Rectal smooth muscle tissue (tissue), 1 donor: Measurements from ENCODE around the gene DPP6.

Experiments
- H3K27ac ChIP-seq: one replicate; pipeline ENCODE4 v1.7.0; 2013; ENCODE audit warnings: low read depth, low read length, inconsistent platforms
- H3K27me3 ChIP-seq: one replicate; pipeline ENCODE4 v1.7.0; 2013; ENCODE audit warnings: low read length; ENCODE audit not compliant: control insufficient read depth, insufficient read depth
- H3K36me3 ChIP-seq: one replicate; pipeline ENCODE4 v1.7.0; 2013; ENCODE audit warnings: low read length; ENCODE audit not compliant: control insufficient read depth, insufficient read depth
- H3K4me1 ChIP-seq: one replicate; pipeline ENCODE4 v1.7.0; 2013; ENCODE audit warnings: low read length; ENCODE audit not compliant: control insufficient read depth, insufficient read depth
- H3K4me3 ChIP-seq: one replicate; pipeline ENCODE4 v1.7.0; 2013; ENCODE audit warnings: low read length
- H3K9ac ChIP-seq: one replicate; pipeline ENCODE4 v1.7.0; 2013; ENCODE audit warnings: low read length

The DPP6 gene

GRCh38 chr7:154783281-154783909, 731.2 kb downstream of the DPP6 start:
- no peak overlapping the region for H3K27ac ChIP-seq
- H3K27me3 ChIP-seq: no peaks in the 10 kb centered on the region
- no peaks in the 10 kb centered on the region for H3K4me1 ChIP-seq
- H3K4me3 ChIP-seq: no peak overlapping the region
- no peaks in the 10 kb centered on the region for H3K36me3 ChIP-seq
- H3K9ac ChIP-seq: no peak overlapping the region

GRCh38 chr7:154785898-154786297, 733.7 kb downstream of the DPP6 start:
- no peak overlapping the region for H3K9ac ChIP-seq
- H3K4me1 ChIP-seq: no peaks in the 10 kb centered on the region
- H3K27ac ChIP-seq: no peak overlapping the region
- H3K4me3 ChIP-seq: no peak overlapping the region
- H3K36me3 ChIP-seq: no peaks in the 10 kb centered on the region
- H3K27me3 ChIP-seq: no peaks in the 10 kb centered on the region

GRCh38 chr7:154789404-154789803, 737.2 kb downstream of the DPP6 start:
- Histone ChIP-seq H3K4me3 (no peak overlapping the region), H3K36me3 (no peaks in the 10 kb centered on the region), H3K27ac (no peak overlapping the region), H3K9ac (no peak overlapping the region), H3K27me3 (no peaks in the 10 kb centered on the region), H3K4me1 (no peaks in the 10 kb centered on the region)

- H3K4me1 ChIP-seq: no peaks in the 10 kb centered on the region
- no peak overlapping the region for H3K9ac ChIP-seq
- no peak overlapping the region for H3K27ac ChIP-seq
- no peaks in the 10 kb centered on the region for H3K36me3 ChIP-seq
- no peak overlapping the region for H3K4me3 ChIP-seq
- no peaks in the 10 kb centered on the region for H3K27me3 ChIP-seq
These were observed 739.4 kb downstream of the DPP6 start for GRCh38 chr7:154791611-154792010.

- Histone ChIP-seq H3K4me3 (no peak overlapping the region), H3K27me3 (no peaks in the 10 kb centered on the region), H3K27ac (no peak overlapping the region), H3K9ac (no peak overlapping the region), H3K4me1 (no peaks in the 10 kb centered on the region), H3K36me3 (no peaks in the 10 kb centered on the region)
These were observed 740.3 kb downstream of the DPP6 start for GRCh38 chr7:154792436-154793055.

- Histone ChIP-seq H3K4me3 (no peak overlapping the region), H3K36me3 (no peaks in the 10 kb centered on the region), H3K27me3 (no peaks in the 10 kb centered on the region), H3K4me1 (no peaks in the 10 kb centered on the region), H3K9ac (no peak overlapping the region), H3K27ac (no peak overlapping the region)
These were observed 742.1 kb downstream of the DPP6 start for GRCh38 chr7:154794147-154794780.

- Histone ChIP-seq H3K27ac (no peak overlapping the region), H3K4me1 (no peaks in the 10 kb centered on the region), H3K36me3 (no peaks in the 10 kb centered on the region), H3K27me3 (no peaks in the 10 kb centered on the region), H3K9ac (no peak overlapping the region), H3K4me3 (no peak overlapping the region)
These were observed 742.8 kb downstream of the DPP6 start for GRCh38 chr7:154795014-154795413.

- Histone ChIP-seq H3K27ac (no peak overlapping the region), H3K4me3 (no peak overlapping the region), H3K27me3 (no peaks in the 10 kb centered on the region), H3K36me3 (no peaks in the 10 kb centered on the region), H3K4me1 (no peaks in the 10 kb centered on the region), H3K9ac (no peak overlapping the region)
These were observed 743.2 kb downstream of the DPP6 start for GRCh38 chr7:154795437-154795836.

- Histone ChIP-seq H3K9ac (no peak overlapping the region), H3K4me3 (no peak overlapping the region), H3K36me3 (no peaks in the 10 kb centered on the region), H3K27me3 (no peaks in the 10 kb centered on the region), H3K27ac (no peak overlapping the region), H3K4me1 (no peaks in the 10 kb centered on the region)
These were observed 752.3 kb downstream of the DPP6 start for GRCh38 chr7:154804449-154804848.

- no peaks in the 10 kb centered on the region for H3K4me1 ChIP-seq
These were observed 759.8 kb downstream of the DPP6 start for GRCh38 chr7:154812027-154812426.

GRCh38 chr7:154817224-154817896, 765.2 kb downstream of the DPP6 start:
- no peaks in the 10 kb centered on the region for H3K4me1 ChIP-seq
- no peak overlapping the region for H3K27ac ChIP-seq
- no peaks in the 10 kb centered on the region for H3K27me3 ChIP-seq
- H3K4me3 ChIP-seq: no peak overlapping the region
- no peaks in the 10 kb centered on the region for H3K36me3 ChIP-seq
- no peak overlapping the region for H3K9ac ChIP-seq

More at GRCh38 chr7:154812027-154812426, 759.8 kb downstream of the DPP6 start:
- Histone ChIP-seq H3K9ac (no peak overlapping the region), H3K27ac (no peak overlapping the region), H3K36me3 (no peaks in the 10 kb centered on the region), H3K4me3 (no peak overlapping the region), H3K27me3 (no peaks in the 10 kb centered on the region)

- H3K27me3 ChIP-seq: no peaks in the 10 kb centered on the region
- no peak overlapping the region for H3K4me3 ChIP-seq
- no peak overlapping the region for H3K27ac ChIP-seq
- H3K36me3 ChIP-seq: no peaks in the 10 kb centered on the region
- H3K9ac ChIP-seq: no peak overlapping the region
- no peaks in the 10 kb centered on the region for H3K4me1 ChIP-seq
These were observed 774.8 kb downstream of the DPP6 start for GRCh38 chr7:154827007-154827406.
